Left lobe of liver (tissue), 2 donors: Measurements from ENCODE around the gene GPR153. TPM values are rescaled to one million over a fixed set of nuclear protein-coding genes. Genes with fewer than 3 reads are reported as not detected.
"Not testable (repeated sequence)": the region's sequence is repeated elsewhere in the genome, so short reads cannot be mapped to it uniquely, and the experiment has no call there.

Experiments
- ATAC-seq: fragments of 200-7000 bp; cut with Tn5 transposase; one replicate; pipeline ENCODE4 v1.9.1; 2020; ENCODE audit warnings: mild to moderate bottlenecking, moderate library complexity
- DNase-seq: peaks from one replicate; pipeline ENCODE4 v3.0.0-alpha.2; 2020; ENCODE audit warnings: low spot score
- total RNA-seq: library from RNA; stranded (reverse); gene quantifications from one replicate; pipeline ENCODE4 v1.2.1, GENCODE V29; 2021
- donor health status: DM: no; HTN: no; CAD: no; lungs with moderate emphysema.
- donor health status: DM: no; HTN: yes; CAD: no.

GPR153 gene
- total RNA-seq, 1 donor from 2014 or later, result 40.0 TPM

DNA sequence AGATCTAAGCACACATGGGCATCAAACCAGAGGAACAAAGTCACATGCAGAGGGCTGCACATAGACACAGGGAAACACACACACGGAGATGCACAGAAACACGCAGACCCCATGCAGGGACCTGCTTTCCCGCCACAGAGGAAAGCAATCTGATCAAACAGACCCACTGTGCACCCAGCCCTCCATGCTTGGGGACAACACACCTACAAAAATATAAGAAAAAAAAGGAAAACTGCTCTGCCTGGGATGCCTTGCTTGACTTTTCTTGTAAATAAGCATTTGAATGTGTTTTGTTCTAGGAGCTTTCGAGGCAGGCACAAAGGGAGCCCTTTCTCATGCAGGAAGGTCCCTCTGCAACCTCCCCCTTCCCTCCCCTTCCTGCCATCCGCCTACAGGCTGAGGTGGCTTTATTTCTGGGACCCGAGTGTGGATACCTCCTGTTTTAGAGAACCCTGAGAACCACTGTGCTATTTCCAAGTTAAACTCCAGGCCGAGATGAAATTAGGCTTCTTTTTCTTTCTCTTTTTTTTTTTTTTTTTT is 21.6 kb downstream of the GPR153 start:
- ATAC-seq (no peak), DNase-seq (no peak)

DNA sequence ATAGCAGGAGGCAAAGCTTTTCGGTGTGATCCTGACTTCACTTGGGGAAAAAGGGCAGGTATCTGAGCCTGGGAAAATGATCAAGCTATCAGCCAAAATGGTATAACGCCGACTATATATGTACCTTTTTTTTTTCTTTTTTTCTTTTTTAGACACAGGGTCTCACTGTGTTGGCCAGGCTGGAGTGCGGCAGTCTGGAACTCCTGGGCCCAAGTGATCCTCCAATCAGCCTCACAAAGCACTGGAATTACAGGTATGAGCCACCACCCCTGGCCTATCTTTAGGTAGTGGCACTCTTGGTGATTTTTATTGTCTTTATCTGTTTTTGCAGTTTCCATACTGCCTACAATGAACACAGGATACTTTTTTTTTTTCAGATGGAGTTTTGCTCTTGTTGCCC is 23.8 kb downstream of the GPR153 start:
- DNase-seq, result no peak
- no peak for ATAC-seq

DNA sequence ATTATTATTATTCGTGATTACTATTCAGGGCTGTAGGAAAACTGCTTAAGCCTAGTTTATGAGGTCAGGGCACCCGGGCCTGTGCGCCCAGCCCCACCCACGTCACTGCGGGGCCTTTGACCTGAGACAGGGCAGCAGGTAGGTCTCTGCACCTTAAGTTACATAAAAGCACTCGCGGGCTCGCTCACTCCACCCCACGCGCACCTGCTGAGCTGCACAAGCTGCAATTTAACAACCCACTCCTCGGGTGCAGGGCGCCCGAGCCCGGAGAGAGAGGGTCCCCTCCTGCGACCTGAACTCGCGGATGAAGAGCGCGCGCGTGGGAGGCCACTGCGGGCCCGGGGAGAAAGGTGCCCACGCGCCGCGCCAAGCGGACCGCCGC is 25.6 kb downstream of the GPR153 start:
- ATAC-seq (peak; percentile 85), DNase-seq (peak; percentile 83)

DNA sequence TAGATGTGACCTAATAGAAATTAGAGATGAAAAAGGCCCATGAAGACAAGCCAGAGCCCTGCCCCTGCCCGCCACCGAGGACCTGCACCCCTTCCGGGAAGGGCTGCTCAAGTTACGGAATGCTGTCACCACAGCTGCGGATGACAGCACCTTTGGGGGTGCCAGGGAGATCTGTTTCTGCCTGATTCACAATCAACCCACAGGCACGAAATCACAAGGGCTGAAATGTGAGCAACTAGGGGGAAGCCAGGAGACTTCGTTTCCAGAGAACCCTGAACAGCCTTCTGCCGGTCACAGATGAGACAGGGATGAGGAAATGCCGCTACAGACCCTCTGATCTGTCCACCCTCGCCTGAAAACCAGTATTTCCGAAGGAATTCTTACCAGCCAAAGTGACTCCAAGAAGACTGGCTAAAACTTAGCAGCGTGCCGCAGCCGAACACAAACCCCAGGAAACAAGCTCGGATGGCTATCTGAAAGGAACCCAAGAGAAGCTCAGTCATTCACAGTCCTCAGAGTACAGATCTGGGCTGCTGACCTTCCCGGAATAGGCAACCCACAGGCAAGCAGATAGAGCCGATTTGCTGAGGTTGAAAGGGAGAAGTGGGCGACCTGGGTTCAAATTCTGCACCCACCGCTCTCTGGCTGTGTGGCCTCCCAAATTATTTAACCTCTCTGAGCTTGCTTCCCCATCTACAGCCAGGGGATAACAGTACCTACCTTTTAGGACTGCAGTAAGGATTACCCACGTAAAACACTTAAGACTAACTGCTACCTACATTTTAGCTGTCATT is 26.2 kb downstream of the GPR153 start:
- ATAC-seq (no peak), DNase-seq (no peak)

DNA sequence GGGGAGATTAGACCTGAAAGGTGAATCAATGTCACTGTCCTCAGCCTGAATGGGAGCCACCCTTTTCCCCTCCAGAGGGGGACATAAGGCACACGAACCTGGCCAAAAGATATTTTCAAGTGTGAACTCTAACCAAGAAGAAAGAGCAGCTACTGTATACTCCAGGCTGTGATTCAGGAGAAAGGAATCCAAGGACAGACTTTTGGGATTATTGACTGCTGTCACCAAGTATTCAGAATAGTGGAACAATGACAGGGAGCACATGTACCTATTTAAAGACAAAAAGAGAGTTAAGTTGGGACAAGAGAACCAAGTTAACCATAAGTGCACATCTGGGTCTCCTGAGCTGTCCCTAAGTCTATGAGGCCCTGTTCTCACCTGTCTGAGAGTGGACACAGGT is 27.5 kb downstream of the GPR153 start:
- DNase-seq (no peak), ATAC-seq (no peak)

DNA sequence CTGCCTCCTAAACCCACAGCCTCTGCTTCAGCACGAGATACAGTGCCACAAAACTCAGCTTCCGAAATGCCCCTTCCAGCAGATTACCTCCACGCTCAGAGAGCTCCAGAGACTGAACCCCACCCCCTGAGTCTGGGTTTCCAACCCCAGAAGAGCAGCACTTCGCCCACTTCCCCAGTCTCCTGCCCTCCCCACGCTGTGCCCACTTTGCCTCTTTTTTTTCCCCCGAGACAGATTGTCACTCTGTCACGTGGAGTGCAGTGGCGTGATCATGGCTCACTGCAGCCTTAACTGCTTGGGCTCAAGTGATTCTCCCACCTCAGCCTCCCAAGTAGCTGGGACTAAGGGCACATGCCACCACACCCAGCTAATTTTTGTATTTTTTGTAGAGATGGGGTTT is 35.2 kb downstream of the GPR153 start:
- DNase-seq (no peak), ATAC-seq (no peak)

DNA sequence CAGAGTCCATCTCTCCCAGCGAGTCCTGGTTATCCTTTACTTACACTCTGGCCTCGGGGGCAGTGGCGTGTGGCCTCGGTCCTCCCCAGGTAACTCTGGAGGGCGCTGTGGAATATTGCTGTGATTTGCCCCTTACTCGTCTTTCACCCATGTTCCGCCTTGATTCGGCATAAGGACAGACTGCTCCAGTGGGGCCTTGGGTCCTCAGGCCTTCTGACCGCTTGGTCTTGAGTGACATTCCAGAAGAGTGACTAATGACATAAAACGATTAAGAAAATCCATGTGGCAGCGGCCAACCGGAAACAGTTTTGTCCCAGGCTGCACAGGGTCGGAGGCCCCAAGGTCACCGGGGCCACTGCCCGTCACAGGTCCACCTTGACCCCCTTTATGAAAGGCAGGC is 36.2 kb downstream of the GPR153 start:
- peak; percentile 24 for ATAC-seq

DNA sequence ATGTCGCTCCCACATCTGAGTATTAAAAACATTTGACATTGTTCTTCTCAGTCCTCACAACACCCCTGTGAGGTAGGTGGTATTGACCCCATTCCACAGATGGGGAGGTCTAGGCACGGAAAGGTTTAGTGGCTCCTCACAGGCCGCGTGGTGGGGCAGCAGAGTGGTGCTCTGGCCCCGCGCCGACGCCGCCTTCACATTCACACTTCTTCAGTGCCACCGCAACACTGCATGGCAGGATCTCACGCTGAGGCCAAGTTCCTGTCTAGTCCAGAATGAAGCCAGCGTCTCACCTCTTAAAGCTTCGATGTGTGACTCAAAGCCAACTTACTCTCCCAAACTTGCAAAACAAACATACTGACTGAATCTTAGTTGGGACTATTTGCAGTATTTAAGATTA is 37.3 kb downstream of the GPR153 start:
- no peak for ATAC-seq
- DNase-seq, result no peak

More for the DNA sequence above, 36.2 kb downstream of the GPR153 start:
- no peak for DNase-seq

DNA sequence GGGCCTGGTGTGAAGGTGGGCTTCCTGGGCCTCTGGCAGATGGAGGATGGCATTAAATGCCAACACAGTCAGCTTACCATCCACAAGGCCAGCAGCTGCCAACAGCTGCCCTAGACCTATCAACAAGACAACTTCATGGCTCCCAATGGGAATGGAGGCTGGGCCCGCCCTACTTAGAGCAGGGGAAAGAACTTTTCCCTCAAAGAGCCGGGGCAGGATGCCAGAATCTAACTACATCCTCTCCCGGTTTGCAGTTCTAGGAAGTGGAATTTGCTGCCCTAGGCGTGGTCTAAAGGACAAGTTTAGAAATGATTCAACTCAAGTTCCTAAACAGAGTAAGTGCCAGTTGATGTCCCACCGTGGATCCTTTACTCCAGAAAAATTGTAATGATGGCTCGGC is 38.3 kb downstream of the GPR153 start:
- peak; percentile 28 for ATAC-seq
- no peak for DNase-seq

DNA sequence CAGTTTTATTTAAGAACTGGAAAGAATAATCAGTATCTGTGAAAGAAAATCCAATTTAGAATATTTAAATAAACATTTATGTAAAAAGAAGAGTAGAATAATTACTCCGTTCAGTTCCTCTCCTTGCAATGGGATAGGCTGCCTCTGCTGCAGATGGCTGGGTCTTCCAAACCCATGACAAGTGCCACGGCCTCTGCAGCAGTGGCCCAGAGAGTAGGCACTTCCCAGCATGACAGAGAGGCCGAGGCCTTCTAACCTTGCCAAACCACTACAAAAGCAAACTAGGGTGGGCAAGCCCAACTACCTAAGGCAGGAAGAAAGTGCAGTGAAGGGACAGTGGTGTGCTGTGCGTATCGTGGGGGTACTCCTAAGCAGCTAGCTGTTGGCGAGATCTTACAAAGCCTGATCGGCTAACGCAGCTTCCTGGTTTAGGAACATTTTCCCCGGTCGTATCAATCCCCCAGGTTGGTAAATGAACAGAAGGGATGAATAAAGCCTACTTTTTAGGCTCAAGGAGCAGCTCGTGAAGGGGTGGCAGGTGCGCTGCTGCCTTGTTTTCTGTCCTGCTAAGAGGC is 39.6 kb downstream of the GPR153 start:
- ATAC-seq (no peak), DNase-seq (no peak)

DNA sequence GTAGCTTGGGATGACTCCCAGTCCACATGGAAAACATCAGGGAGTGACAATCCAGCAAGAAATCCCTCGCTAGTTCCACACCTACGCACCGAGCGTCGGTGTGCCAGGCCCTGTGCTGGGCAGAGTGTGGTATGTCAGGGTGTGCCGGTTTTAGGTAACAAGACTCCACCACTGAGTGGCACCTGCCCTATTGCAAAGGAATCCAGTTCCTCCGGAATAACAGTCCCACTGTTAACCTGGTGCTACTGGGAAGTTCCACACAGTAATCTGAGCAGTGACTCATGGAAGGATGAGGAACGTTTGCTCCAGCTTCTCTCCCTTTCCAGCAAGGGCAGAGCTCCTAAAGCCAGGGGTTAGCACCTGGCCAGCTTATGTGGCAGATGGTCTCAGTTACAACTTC is 40.7 kb downstream of the GPR153 start:
- ATAC-seq, result no peak
- no peak for DNase-seq

DNA sequence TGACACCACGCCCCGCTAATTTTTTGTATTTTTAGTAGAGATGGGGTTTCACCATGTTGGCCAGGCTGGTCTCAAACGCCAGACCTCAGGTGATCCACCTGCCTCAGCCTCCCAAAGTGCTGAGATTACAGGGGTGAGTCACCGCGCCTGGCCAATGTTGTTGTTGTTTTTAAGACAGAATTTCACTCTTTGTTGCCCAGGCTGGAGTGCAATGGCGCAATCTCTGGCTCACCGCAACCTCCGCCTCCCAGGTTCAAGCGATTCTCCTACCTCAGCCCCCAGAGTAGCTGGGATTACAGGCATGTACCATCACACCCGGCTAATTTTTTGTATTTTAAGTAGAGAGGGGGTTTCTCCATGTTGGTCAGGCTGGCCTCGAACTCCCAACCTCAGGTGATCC is 41.3 kb downstream of the GPR153 start:
- not testable (repeated sequence) for DNase-seq

DNA sequence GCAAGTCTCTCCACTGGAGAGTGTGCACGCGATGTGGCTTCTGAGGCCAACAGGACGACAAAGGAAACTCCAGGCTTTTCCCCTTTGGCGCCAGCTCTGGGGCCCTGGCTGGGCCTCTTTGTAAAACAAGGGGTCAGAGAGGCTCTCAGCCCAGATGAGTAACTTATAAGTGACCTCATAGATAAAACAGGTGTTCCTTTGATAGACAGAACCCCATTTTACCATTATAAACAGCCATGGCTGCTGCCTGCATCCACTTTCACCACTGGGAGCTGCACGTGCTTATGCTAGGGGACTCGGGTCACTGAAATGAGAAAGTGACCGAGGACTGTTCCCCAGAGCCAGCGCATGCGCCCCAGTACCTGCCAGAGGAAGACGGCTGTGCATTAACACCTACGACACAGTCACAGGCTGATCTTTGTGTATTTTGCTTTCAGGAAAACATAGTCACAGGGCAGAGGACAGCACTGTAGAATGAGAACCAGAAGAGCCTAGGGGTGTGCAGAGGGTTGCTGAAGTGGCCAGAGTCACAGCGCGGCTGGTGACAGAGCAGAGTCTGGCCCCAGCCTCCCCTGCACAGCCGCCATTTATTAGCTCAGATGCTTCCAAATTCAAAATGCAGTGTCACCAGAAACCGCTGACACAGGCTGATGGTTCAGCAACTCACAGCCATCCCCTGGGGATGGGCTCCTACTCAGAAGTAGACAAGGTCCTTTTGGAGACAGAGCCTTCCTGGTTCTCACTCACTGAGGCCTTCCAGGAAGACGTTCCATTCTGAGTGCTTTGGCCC is 42.3 kb downstream of the GPR153 start:
- no peak for DNase-seq
- ATAC-seq, result no peak

More for the DNA sequence above, 41.3 kb downstream of the GPR153 start:
- not testable (repeated sequence) for ATAC-seq

DNA sequence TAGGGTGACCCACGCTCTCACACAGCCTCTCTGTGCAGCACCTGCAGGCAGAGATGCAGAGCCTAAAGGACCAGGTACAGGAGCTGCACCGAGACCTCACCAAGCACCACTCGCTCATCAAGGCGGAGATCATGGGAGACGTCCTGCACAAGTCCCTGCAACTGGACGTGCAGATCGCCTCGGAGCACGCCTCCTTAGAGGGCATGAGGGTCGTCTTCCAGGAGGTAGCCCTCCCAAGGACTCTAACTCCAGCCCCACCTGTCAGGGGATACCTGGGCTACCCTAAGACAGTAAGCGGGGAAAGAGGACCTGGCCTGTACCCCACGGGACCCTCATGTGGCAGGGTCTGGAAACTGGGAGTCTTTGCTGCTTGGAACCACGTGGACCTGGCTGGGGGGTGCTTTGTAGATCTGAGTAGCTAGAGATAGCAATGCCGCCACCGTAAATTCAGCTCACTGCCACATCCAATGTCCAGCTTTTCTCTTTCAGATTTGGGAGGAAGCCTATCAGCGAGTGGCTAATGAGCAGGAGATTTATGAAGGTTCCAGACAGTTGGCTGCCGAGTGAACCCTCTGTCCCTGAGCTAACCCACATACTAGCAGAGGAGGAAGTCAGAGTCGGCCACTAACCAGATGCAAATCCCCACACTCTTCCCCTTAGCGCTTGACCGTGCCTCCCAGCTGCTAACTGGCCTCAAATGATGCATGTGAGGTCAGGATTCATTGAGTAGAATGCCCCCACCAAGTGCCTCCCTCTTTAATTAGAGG is 48.5 kb downstream of the GPR153 start:
- DNase-seq, result no peak
- no peak for ATAC-seq

DNA sequence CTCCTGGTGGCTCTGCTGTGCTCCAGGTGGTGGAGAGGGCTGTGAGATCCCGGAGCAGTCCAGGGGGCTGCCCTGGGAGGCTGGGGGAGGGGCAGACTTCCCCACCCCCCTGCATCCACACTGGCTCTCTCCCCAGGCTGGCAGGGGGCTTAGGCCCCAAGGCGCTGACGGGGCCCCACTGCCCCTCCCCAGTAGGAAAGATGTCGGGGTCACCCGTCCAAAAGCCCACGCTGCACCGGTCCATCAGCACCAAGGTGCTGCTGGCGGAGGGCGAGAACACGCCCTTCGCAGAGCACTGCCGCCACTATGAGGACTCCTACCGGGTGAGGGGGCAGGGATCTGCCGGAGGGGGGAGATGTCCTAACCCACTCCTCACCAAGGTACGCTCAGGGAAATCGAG is 49.2 kb downstream of the GPR153 start:
- ATAC-seq, result no peak
- DNase-seq, result no peak

DNA sequence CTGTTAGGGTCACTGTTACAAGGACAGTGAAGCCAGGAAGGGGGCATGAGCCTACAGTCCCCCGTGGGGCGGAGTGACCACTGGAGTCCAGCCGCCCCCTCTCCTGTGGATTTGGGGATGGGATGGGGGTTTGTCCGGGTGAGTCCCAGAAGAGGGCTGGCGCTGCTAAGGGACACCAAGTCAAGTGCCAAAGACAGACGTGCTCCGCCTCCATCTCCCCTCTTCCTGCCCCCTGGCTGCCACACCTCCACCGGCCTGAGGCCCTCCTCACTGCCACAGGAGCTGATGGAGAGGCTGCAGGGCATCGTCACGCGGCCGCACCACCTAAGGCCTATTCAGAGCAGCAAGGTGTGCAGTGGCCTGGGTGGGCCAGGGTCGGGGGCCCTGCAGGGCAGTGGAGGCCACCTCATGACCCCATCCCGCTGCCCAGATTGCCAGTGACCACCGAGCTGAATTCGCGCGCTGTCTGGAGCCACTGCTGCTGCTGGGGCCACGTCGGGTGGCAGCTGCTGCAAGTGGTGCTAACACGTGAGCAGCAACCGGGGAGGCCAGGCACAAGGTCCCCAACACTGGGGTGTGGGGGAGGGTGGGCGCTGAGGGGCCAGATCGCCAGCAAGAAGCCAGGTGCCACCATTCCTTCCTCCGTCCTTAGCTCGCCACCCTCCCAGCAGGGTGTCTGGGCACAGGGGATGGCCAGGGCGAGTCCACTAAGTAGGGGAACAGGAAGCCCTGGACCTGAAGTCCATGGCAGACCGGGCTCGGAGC is 50.1 kb downstream of the GPR153 start:
- DNase-seq (no peak), ATAC-seq (no peak)

DNA sequence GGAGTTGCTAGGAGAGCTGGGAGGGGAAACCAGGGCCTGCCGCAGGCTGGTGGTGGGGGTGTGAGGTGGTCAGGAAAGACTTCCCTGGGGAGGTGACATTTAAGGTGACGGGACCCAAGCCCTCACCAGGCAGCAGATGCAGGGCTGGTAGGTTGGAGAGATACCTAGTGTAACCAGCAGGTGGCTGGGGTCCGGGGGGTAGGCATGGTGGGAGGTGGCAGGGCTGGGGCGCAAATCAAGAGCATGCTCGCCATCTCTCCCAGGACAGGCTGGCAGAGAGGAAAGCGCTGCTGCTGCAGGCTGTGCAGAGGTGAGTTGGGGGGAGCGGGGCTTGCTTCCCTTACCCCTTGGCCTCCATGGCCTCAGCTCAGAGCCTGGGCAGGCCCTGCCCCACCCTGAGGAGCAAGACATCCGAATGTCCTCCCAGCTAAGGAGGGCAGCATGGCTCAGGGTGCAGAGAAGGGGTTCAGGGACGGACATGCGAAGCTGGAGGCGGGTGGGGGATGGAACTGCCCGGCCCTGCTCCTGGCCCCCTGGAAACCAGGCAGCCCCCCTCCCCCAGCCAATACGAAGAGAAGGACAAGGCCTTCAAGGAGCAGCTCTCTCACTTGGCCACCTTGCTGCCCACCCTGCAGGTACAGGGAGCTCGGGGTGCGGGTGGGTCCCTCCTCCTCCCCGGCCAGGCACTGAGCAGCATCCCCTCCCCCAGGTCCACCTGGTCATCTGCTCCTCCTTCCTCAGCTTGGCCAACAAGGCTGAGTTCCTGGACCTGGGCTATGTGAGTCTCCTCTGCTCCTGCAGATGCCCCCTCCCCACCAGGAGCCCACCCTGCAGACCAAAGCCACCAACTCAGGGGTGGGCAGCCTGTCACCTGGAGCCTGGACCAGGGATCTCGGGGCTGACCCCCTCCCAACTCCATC is 51.0 kb downstream of the GPR153 start:
- ATAC-seq (no peak), DNase-seq (no peak)

DNA sequence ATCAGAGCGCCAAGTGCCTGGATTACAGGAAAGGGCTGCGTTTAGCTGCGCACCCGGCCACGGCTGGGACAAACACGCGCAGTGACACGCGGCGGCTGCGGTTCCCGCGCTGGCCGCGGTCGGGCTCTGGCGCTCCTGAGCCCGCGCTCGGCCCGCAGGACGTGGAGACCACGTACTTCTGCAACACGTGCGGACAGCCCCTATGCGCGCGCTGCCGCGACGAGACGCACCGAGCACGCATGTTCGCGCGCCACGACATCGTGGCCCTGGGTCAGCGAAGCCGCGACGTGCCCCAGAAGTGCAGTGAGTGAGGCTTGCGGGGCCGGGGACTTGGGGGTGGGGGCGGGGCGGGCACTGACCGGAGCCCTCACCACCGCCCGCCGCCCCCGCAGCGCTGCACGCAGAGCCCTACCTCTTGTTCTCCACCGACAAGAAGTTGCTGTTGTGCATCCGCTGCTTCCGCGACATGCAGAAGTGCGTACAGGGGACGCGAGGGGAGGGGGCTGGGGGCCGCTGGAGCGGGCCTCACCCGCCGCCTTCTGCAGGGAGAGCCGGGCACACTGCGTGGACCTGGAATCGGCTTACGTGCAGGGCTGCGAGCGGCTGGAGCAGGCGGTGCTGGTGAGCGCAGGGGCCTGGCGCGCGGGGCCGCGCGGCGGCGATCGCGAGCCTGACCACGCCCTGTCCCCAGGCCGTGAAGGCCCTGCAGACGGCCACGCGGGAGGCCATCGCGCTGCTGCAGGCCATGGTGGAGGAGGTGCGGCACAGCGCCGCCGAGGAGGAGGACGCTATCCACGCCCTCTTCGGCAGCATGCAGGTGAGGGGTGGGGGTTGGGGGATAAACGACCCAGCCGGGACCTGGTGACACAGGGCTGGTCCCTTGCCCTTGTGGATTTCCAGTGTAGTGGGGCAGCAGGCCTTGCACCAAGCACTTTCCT is 51.9 kb downstream of the GPR153 start:
- DNase-seq (no peak), ATAC-seq (no peak)
